HEK293 (cell line): ENCODE results near the gene TXNDC8.

Source experiments
- CTCF ChIA-PET: fragments of 350-600 bp; formaldehyde crosslinking; extraction: SDS; loops from one replicate; lab custom pipeline; 2021; ENCODE audit warnings: antibody characterized with exemption; lab: Yijun Ruan, JAX
- POLR2A ChIA-PET: fragments of 300-600 bp; formaldehyde crosslinking; extraction: SDS; loops from one replicate; lab custom pipeline; 2020; ENCODE audit warnings: antibody characterized with exemption, inconsistent platforms; lab: Yijun Ruan, JAX
- H3K27ac ChIP-seq: fragments of 200-500 bp; sonication (Bioruptor generic); 2 replicates; pipeline ENCODE4 v1.5.1; 2014; ENCODE audit warnings: low read depth, low read length, control low read depth, inconsistent platforms; ENCODE audit errors: extremely low read depth
- H3K36me3 ChIP-seq, 2 experiments: fragments of 200-500 bp in 1 of 2; sonication (Bioruptor generic) in 1 of 2; 1 replicate in 1 of 2; 2 replicates in 1 of 2; pipeline ENCODE4 v1.5.1; 2014 to 2017; ENCODE audit warnings: inconsistent platforms in 2 of 2, low read length in 2 of 2; ENCODE audit not compliant: control insufficient read depth in 2 of 2, insufficient read depth in 1 of 2
- H3K4me1 ChIP-seq: fragments of 200-500 bp; sonication (Bioruptor generic); 2 replicates; pipeline ENCODE4 v1.5.1; 2014; ENCODE audit warnings: mild to moderate bottlenecking, low read length, inconsistent platforms; ENCODE audit not compliant: control insufficient read depth, insufficient read depth
- H3K4me3 ChIP-seq: 2 replicates; pipeline ENCODE4 v1.5.1; 2011; ENCODE audit warnings: low read depth, mild to moderate bottlenecking, control low read depth, low read length, moderate library complexity
- H3K9me3 ChIP-seq: fragments of 200-500 bp; sonication (Bioruptor generic); 2 replicates; pipeline ENCODE4 v1.5.1; 2014; ENCODE audit warnings: low read depth, low read length, inconsistent platforms; ENCODE audit not compliant: control insufficient read depth, insufficient read depth
- CTCF ChIP-seq: fragments of 450-650 bp; formaldehyde crosslinking; IDR thresholded peaks from 2 replicates; pipeline ENCODE4 v1.5.1; 2016; ENCODE audit warnings: missing biosample characterization, missing genetic modification characterization
- MYNN ChIP-seq: fragments of 450-650 bp; formaldehyde crosslinking; IDR thresholded peaks from 2 replicates; pipeline ENCODE4 v1.5.1; 2016; ENCODE audit warnings: missing biosample characterization, missing genetic modification characterization, borderline replicate concordance
- SP2 ChIP-seq: fragments of 450-650 bp; formaldehyde crosslinking; IDR thresholded peaks from 2 replicates; pipeline ENCODE4 v1.5.1; 2016; ENCODE audit warnings: missing biosample characterization, missing genetic modification characterization
- TCF7L2 ChIP-seq: IDR thresholded peaks from 2 replicates; pipeline ENCODE4 v1.6.1; 2011; ENCODE audit warnings: low read depth, mild to moderate bottlenecking, inconsistent platforms, low read length, moderate library complexity, borderline replicate concordance
- ZBTB49 ChIP-seq: fragments of 450-650 bp; formaldehyde crosslinking; IDR thresholded peaks from 2 replicates; pipeline ENCODE4 v1.5.1; 2016; ENCODE audit warnings: missing biosample characterization, missing genetic modification characterization, low read depth
- ZBTB8A ChIP-seq: fragments of 450-650 bp; formaldehyde crosslinking; IDR thresholded peaks from 2 replicates; pipeline ENCODE4 v1.5.1; 2016; ENCODE audit warnings: missing biosample characterization, missing genetic modification characterization
- ZNF16 ChIP-seq: fragments of 450-650 bp; formaldehyde crosslinking; IDR thresholded peaks from 2 replicates; pipeline ENCODE4 v1.5.1; 2016; ENCODE audit warnings: low read depth, missing biosample characterization, missing genetic modification characterization
- ZNF214 ChIP-seq: fragments of 450-650 bp; formaldehyde crosslinking; IDR thresholded peaks from 2 replicates; pipeline ENCODE4 v1.5.1; 2017; ENCODE audit warnings: missing biosample characterization, mild to moderate bottlenecking, missing genetic modification characterization, borderline replicate concordance
- ZNF223 ChIP-seq: fragments of 450-650 bp; formaldehyde crosslinking; IDR thresholded peaks from 2 replicates; pipeline ENCODE4 v1.5.1; 2016; ENCODE audit warnings: missing biosample characterization, missing genetic modification characterization
- ZNF354C ChIP-seq: fragments of 450-650 bp; formaldehyde crosslinking; IDR thresholded peaks from 2 replicates; pipeline ENCODE4 v1.5.1; 2016; ENCODE audit warnings: missing biosample characterization, missing genetic modification characterization, low read depth, borderline replicate concordance
- ZNF366 ChIP-seq: fragments of 450-650 bp; formaldehyde crosslinking; conservative IDR thresholded peaks from 2 replicates; pipeline ENCODE4 v1.5.1; 2016; ENCODE audit warnings: missing biosample characterization, missing genetic modification characterization
- ZNF488 ChIP-seq: fragments of 450-650 bp; formaldehyde crosslinking; IDR thresholded peaks from 2 replicates; pipeline ENCODE4 v1.5.1; 2016; ENCODE audit warnings: missing biosample characterization, missing genetic modification characterization
- ZNF521 ChIP-seq: fragments of 450-650 bp; formaldehyde crosslinking; IDR thresholded peaks from 2 replicates; pipeline ENCODE4 v1.5.1; 2017; ENCODE audit warnings: missing biosample characterization, mild to moderate bottlenecking, missing genetic modification characterization
- ZNF548 ChIP-seq: fragments of 450-650 bp; formaldehyde crosslinking; IDR thresholded peaks from 2 replicates; pipeline ENCODE4 v1.5.1; 2016; ENCODE audit warnings: missing biosample characterization, missing genetic modification characterization
- ZNF560 ChIP-seq: fragments of 450-650 bp; formaldehyde crosslinking; IDR thresholded peaks from 2 replicates; pipeline ENCODE4 v1.5.1; 2017; ENCODE audit warnings: missing biosample characterization, missing genetic modification characterization, borderline replicate concordance
- ZNF624 ChIP-seq: fragments of 450-650 bp; formaldehyde crosslinking; IDR thresholded peaks from 2 replicates; pipeline ENCODE4 v1.5.1; 2017; ENCODE audit warnings: missing biosample characterization, missing genetic modification characterization
- ZNF654 ChIP-seq: fragments of 450-650 bp; formaldehyde crosslinking; IDR thresholded peaks from 2 replicates; pipeline ENCODE4 v1.5.1; 2016; ENCODE audit warnings: low read depth, missing biosample characterization, missing genetic modification characterization
- ZNF76 ChIP-seq: fragments of 450-650 bp; formaldehyde crosslinking; IDR thresholded peaks from 2 replicates; pipeline ENCODE4; 2016; ENCODE audit warnings: low read depth, missing biosample characterization, missing genetic modification characterization, borderline replicate concordance
- ZNF843 ChIP-seq: fragments of 450-650 bp; formaldehyde crosslinking; IDR thresholded peaks from 2 replicates; pipeline ENCODE4 v1.5.1; 2016; ENCODE audit warnings: missing biosample characterization, missing genetic modification characterization
- ZSCAN16 ChIP-seq: fragments of 450-650 bp; formaldehyde crosslinking; IDR thresholded peaks from 2 replicates; pipeline ENCODE4 v1.5.1; 2016; ENCODE audit warnings: missing biosample characterization, missing genetic modification characterization
- ZSCAN18 ChIP-seq: fragments of 450-650 bp; formaldehyde crosslinking; IDR thresholded peaks from 2 replicates; pipeline ENCODE4 v1.5.1; 2016; ENCODE audit warnings: missing biosample characterization, missing genetic modification characterization
- ZSCAN30 ChIP-seq: fragments of 450-650 bp; IDR thresholded peaks from 2 replicates; pipeline ENCODE4 v1.5.1; 2018; ENCODE audit warnings: missing biosample characterization, mild to moderate bottlenecking, missing genetic modification characterization, moderate library complexity
- ZSCAN5A ChIP-seq: fragments of 450-650 bp; formaldehyde crosslinking; IDR thresholded peaks from 2 replicates; pipeline ENCODE4 v1.5.1; 2016; ENCODE audit warnings: missing biosample characterization, missing genetic modification characterization

TXNDC8 gene

GRCh38 chr9:110346325-110346724, 8.7 kb upstream of the TXNDC8 start:
- H3K4me1 ChIP-seq = no peaks in the 10 kb centered on the region
- no peak for TF ChIP-seq ZNF521 (tag by site-specific recombination)
- TF ChIP-seq ZNF366 = no peak
- no peak for TF ChIP-seq ZSCAN30 (tag by site-specific recombination)
- TF ChIP-seq ZNF488 (tag by site-specific recombination) = no peak
- no peak for TF ChIP-seq ZBTB49 (tag by site-specific recombination)
- no peak for TF ChIP-seq ZNF223 (tag by site-specific recombination)
- POLR2A ChIA-PET = no interaction called here
- no peaks in the 10 kb centered on the region for H3K9me3 ChIP-seq
- CTCF ChIA-PET = interaction anchor here (0.6 kb wide), 1 partner anchor 304 kb away, joined by 3 read pairs; no protein-coding TSS in a partner anchor
- H3K27ac ChIP-seq = no peak overlapping the region
- H3K4me3 ChIP-seq = no peak overlapping the region
- no peaks in the 10 kb centered on the region for H3K36me3 ChIP-seq

- POLR2A ChIA-PET = no interaction called here
- Histone ChIP-seq H3K27ac (no peak overlapping the region), H3K4me1 (no peaks in the 10 kb centered on the region)
- CTCF ChIA-PET = no interaction called here
- TF ChIP-seq ZSCAN30 (tag by site-specific recombination) = no peak
- no peak for TF ChIP-seq ZNF560 (tag by site-specific recombination)
- TF ChIP-seq CTCF (tag by site-specific recombination) = no peak
- TF ChIP-seq ZNF548 = no peak
- no peak for TF ChIP-seq ZNF214 (tag by site-specific recombination)
- no peak for TF ChIP-seq ZNF16 (tag by site-specific recombination)
- no peak for TF ChIP-seq ZNF354C
- TF ChIP-seq ZSCAN16 (tag by site-specific recombination) = no peak
- TF ChIP-seq ZSCAN5A (tag by site-specific recombination) = no peak
- no peak for TF ChIP-seq ZNF654
- TF ChIP-seq ZNF624 (tag by site-specific recombination) = no peak
- no peak for TF ChIP-seq TCF7L2
- TF ChIP-seq, all 188 proteins: peak for 0
- Histone ChIP-seq H3K36me3 (no peaks in the 10 kb centered on the region), H3K4me3 (no peak overlapping the region), H3K9me3 (no peaks in the 10 kb centered on the region)
Observed at GRCh38 chr9:110344821-110345220, 7.2 kb upstream of the TXNDC8 start.

- Histone ChIP-seq H3K4me1 (no peaks in the 10 kb centered on the region), H3K36me3 (no peaks in the 10 kb centered on the region), H3K4me3 (no peak overlapping the region), H3K27ac (no peak overlapping the region), H3K9me3 (no peaks in the 10 kb centered on the region)
- CTCF ChIA-PET = no interaction called here
- POLR2A ChIA-PET = no interaction called here
- TF ChIP-seq ZNF843 (no peak), MYNN (tag by site-specific recombination) (no peak), ZBTB8A (no peak), ZSCAN18 (tag by site-specific recombination) (no peak), ZNF76 (no peak), SP2 (no peak)
Observed at GRCh38 chr9:110343551-110343950, 5.9 kb upstream of the TXNDC8 start.
